WTC11 (cell line): ENCODE results near the gene DOK7.

Source experiments
- CTCF ChIP-seq: fragments of 200-600 bp; IDR thresholded peaks from 2 replicates; pipeline ENCODE4 v1.8.0; 2022; ENCODE audit warnings: antibody characterized with exemption
- NR1H2 ChIP-seq: sonication (generic); formaldehyde crosslinking; IDR thresholded peaks from 2 replicates; pipeline ENCODE4 v1.9.0; 2021; ENCODE audit warnings: mild to moderate bottlenecking, moderate library complexity, missing genetic modification reagents
- TCF7 ChIP-seq: sonication (generic); formaldehyde crosslinking; IDR thresholded peaks from 2 replicates; pipeline ENCODE4 v1.8.0; 2022; ENCODE audit warnings: mild to moderate bottlenecking, low read depth, missing genetic modification reagents, moderate library complexity
- TF ChIP-seq, protein P1 (sequence below): sonication (generic); formaldehyde crosslinking; IDR thresholded peaks from 2 replicates; pipeline ENCODE4 v1.8.0; 2023; ENCODE audit warnings: mild to moderate bottlenecking, missing genetic modification reagents
- TF ChIP-seq, protein P2 (sequence below): sonication (generic); formaldehyde crosslinking; conservative IDR thresholded peaks from 2 replicates; pipeline ENCODE4 v1.8.1; 2022; ENCODE audit warnings: mild to moderate bottlenecking, missing genetic modification reagents

- TF ChIP-seq CTCF (no peak), NR1H2 (CRISPR knock-in tag) (no peak), TCF7 (CRISPR knock-in tag) (no peak)
- TF ChIP-seq, protein P1, sequence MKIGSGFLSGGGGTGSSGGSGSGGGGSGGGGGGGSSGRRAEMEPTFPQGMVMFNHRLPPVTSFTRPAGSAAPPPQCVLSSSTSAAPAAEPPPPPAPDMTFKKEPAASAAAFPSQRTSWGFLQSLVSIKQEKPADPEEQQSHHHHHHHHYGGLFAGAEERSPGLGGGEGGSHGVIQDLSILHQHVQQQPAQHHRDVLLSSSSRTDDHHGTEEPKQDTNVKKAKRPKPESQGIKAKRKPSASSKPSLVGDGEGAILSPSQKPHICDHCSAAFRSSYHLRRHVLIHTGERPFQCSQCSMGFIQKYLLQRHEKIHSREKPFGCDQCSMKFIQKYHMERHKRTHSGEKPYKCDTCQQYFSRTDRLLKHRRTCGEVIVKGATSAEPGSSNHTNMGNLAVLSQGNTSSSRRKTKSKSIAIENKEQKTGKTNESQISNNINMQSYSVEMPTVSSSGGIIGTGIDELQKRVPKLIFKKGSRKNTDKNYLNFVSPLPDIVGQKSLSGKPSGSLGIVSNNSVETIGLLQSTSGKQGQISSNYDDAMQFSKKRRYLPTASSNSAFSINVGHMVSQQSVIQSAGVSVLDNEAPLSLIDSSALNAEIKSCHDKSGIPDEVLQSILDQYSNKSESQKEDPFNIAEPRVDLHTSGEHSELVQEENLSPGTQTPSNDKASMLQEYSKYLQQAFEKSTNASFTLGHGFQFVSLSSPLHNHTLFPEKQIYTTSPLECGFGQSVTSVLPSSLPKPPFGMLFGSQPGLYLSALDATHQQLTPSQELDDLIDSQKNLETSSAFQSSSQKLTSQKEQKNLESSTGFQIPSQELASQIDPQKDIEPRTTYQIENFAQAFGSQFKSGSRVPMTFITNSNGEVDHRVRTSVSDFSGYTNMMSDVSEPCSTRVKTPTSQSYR (CRISPR knock-in tag): no peak
- TF ChIP-seq, protein P2, sequence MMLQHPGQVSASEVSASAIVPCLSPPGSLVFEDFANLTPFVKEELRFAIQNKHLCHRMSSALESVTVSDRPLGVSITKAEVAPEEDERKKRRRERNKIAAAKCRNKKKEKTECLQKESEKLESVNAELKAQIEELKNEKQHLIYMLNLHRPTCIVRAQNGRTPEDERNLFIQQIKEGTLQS (CRISPR knock-in tag): no peak
These were observed 22.9 kb downstream of the DOK7 start for GRCh38 chr4:3485886-3486540.
